Measurements from ENCODE around the gene VEGFB.

VEGFB gene

DNA sequence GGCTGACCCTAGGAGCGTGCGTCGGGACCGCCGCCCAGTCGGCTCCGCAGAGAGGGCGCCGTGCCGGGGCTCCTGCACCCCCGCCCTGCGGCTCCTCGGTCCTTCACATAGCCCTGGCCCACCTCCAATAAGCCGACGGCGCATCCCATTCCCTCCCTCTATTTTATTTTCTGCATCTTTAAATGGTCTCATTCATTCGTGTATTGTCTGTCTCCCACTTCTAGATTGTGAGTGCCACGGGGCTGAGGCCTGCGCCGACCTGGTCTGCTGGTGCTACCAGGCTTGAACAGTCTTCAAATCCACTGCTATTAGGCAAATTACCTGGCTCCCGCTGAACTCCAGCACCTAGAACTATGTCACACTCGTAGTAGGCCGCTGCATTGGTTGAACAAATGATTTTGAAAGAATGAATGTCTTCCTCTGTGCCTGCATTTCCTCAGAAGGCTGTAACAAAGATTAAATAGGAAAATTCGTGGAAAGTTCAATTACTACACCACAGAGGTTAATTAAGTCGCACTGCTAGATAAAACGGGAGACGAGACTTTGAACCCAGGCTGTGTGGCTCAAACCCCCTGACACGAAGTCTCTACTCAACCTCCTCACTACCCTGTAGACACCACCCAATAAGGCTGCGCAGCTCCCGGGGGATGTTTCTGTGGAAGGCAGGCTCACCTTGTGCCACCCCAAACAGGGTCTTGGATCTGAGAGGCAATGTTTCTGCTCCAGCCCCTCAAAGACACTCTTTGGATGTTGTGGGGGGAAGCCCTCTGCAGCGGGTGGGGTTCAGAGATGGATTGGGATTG is 13.5 kb downstream of the VEGFB start:
- no peak for DNase-seq

DNA sequence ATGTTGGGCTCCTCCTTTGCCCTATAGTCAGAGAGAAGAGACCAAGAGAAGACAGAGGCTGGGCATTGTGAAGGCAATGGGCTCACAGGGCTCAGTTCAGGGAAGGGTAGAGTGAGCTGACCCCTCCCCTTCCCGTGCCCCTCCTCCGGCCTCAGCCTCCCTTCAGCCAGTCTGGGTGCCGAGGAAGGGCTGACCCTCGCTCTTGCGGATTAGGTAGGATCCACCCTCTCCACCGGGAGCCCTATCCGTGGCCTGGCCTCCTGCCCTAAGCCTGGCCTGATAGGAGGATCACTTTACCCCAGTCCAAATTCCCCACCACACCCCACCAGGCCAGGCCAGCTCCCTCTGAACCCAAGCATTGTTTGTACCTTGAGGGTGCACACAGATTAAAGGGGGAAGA is 14.2 kb downstream of the VEGFB start:
- DNase-seq: no peak

DNA sequence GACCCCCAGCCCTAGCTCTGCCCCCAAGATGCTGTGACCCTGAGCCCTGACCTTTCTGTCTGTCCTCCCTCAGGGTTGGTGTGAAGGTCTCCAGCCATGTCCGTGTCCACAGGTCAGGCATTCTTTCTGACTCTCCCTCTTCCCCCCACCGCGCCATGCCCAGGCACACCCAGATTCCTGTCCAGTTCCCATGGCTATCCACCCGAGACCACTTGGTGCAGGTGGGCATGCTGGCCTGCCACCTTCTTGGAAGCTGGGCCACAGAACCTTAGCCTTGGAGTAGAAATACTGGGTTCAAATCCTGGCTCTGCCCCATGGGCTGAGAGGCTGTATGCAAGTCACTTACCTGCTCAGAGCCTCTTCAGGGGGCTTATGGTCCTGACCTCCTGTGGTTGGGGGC is 14.7 kb downstream of the VEGFB start:
- no peak for DNase-seq

DNA sequence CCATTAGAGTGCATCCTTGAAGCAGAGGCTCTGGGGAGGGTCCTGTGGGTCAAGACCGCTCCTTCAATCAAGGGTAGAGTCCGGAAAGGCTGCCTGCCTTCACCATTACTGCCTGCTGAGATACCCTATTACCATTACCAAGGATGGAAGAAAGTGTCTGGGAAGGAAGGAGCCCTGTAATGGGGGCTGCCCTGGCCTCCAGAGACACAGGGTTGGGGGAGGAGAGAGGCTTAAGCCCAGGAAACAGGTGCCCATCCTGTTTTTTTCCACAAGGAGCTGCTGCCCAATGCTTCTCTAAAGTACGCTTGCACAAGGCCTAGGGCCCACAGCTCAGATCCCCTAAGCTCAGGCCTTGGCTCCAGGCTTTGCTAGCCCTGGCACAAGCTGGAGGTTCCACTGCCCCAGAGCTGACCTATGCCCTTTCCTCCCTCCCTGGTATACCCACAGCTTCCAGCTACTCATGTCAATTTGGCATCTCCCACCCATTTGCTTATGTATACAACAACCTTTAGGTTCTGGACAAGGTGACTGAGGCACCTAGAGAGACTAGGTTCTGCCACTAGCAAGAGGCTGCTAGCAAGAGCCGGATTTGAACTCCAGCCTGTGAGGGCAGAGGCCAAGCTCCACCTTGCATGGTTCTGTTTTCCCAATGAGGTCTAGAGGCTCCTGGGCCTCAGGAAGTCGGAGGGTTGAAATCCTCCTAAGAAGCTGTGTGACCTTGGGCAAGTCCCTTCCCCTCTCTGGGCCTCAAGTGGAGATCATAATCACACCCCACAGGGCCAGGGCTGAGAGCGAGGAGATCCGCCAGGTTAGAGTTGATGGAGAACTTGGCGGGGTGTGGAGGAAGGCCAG is 15.4 kb downstream of the VEGFB start:
- DNase-seq: no peak

DNA sequence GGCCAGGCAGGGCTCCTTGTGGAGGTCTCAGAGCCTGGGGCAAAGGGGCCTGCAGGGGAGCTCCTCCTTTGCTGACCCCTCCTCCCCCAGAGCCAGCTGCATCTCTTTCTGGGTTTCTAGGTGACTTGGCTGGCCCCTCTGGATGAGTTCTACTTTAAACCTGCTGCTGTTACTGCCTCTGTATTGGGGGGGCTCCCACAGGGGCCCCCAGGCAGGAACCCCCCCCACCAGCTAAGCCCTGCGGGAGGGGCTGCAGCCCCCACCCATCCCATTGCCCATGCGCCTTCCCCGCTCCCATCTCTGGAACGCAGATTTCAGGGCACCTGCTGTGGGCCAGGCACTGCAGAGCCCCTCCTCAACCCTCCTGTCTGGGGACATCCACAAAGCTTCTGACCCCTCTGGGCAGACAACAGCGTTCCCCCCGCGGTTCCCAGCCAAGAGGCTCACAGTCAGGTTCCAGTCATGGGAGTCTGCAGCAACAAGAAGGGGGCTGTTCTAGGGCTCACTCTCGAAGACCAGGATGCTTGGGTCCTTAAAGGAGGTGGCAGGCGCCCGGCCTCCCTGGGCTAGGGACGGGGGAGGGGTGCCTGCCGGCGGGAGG is 16.1 kb downstream of the VEGFB start:
- DNase-seq: no peak

DNA sequence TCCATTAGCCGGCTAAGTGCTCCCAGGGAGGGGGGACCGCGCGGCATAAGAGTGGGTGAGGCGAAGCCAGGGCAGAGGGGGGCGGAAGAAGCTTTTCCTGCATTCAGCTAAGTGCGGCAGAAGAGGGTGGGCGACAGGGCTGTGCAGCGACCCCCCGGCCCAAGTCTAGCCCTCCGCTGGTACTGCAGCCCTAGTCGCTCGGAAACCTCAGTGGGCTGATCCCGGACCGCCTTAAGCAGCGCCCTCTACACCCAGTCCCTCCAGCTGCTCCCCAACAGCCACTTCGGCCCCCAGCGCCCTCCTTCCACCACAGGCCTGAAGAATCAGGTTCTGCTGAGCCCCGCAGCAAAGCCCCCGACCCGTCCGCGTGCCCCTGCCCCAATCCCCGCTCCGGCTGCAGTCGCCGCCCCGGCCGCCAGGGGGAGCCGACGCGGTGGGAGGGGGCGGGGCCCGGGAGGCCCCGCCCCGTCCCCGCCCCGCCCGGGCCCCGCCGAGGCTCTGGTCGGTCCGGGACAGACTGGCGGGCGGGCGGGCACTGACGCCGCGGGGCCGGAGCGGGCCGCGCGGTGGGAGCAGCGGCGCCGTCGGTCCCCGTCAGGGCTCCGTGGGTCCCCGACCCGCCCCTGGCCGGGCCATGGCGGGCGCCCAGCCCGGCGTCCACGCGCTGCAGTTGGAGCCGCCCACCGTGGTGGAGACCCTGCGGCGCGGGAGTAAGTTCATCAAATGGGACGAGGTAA is 16.8 kb downstream of the VEGFB start, which contains the start of gene PLCB3:
TSS of gene PLCB3 (plus strand) at position 515 of the 737 bp plus-strand sequence. CDS start at position 635, 120 bp downstream.
- peak; percentile 61 for DNase-seq

DNA sequence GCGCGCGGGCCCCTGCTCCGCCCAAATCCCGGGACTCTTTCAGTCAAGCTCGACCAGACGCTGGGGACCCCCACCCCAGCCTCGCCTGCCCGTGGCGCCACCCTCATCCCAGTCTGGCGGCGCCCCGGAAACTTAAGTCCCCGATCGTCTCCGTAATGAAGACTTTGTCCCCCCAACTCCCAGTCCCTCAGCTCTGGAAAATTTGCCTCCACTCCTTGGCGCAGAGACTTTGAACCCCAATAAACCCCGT is 17.3 kb downstream of the VEGFB start:
- DNase-seq: no peak

DNA sequence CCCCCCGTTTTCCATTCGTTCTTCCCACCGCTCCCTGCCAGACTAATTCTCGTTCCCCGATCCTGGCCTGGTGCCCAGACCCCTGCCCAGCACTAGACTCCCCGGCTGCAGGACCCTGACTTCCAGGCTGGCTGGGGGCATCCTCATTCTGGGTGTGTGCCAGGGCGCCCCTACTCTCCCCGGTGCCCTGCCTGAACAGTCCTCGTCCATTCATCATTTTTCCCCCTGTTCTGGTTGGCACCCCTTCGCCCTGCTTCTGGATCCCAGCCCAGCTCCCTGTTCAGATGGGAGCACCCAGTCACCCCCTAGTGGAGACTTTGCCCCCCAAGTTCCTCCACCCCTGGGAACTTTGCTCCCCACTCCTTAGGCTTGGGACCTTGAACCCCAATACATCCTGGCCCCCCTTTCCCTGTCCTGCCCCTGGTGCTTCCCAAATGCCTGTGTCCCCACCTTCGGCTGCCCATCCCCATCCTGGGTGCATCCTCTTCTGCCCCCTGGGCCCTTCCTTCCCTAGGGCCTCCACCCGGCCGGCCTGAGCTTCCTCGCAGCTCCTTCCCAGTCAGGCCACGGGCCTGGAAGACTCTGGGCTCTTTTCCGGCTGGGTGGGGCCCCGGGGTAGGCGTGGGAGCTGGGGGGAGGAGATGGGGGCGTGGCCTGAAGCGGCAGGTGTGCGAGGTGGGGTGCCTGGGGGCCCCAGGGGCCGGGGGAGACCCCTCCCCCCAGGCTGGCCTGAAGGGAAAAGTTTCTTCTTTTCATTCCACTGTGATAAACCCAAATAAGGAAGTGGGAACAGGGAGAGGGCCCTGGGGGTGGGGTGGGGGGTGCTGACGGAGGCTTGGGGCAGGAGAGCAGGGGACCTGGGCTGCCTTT is 17.9 kb downstream of the VEGFB start:
- no peak for DNase-seq

DNA sequence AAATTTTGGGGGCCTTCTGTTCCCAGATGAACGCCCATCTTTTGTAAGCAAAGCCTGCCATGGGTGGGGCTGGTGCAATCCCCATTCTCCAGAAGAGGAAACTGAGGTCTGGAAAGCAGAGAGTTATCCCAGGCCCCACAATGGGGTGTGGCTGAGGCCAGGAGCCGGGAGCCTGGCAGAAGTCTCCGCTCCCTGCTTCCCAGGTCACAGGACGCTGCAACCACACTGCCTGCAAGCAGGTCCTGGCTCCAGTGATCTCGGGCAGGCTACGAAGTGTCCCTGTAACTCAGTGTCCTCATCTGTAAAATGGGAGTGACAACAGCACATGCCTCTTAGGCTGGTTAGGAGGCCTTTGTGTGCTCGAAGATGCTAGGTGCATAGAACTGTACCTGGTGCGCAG is 18.7 kb downstream of the VEGFB start:
- no peak for DNase-seq

DNA sequence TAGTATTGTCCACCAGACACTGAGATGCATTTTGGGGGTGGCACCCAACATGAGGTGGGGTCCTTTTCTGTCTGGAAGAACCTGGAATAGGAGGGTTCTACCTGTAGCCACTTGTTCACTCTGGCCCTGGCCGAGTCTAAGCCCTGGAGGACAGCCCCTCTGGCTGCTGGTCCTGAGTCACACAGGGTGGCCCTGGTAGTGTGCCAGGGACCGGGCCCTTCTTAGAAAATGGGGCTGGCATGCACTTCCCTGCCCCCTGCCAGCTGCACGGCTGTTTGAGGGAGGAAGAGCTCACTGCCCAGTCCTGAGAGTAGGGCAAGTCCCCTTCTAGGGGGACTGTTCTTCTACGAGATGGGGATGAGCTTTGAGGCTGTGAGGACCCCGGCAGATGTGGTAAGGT is 19.1 kb downstream of the VEGFB start:
- no peak for DNase-seq

DNA sequence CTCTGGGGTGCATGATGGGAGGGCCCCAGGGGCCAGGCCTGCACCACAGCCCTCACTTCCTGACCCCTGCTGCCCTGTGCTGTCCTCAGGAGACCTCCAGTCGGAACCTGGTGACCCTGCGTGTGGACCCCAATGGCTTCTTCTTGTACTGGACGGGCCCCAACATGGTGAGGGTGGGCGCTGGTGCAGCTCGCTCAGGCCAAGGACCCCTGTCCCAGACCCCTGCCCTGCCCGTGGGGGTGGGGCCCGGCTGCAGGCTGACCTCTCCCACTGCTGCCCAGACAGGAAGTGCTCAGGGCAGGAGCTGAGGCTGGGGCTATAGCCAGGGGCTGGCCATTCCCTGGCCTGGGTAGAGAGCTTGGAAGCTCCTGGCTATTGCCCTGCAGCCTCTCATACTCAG is 19.9 kb downstream of the VEGFB start:
- no peak for DNase-seq

DNA sequence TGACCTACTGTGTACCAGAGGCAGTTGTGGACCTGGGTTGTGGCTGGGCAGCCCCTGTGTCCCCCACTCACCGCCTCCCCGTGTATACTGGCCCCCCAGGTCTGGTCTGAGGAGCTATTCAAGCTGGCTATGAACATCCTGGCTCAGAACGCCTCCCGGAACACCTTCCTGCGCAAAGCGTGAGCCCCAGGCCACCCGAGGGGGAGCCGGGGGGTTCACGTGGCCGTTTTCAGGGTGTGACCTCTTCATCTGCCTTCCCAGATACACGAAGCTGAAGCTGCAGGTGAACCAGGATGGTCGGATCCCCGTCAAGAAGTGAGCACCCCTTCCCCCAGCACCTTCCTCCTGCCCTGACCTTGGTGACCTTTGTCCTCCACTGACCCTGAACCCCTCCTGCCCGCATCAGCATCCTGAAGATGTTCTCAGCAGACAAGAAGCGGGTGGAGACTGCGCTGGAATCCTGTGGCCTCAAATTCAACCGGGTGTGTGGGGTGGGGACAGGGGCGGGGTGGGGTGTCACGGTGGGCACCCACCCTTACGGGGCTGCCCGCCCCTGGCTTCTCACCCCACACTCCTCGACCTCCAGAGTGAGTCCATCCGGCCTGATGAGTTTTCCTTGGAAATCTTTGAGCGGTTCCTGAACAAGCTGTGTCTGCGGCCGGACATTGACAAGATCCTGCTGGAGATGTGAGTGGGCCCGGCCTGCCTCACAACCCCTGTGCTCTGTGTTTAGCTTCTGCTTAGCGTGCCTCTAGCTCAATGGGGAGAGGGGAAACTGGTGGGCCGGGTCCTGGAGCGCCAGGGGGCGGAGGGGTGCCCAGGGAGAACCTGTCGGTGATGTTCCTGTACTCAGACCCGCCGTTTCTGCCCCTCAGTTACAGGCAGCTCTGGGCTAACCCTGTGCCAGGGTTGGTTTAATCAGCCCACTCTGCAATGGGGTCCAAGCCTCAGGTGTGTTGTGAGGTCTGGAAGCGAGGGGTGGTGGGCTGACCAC is 21.0 kb downstream of the VEGFB start:
- DNase-seq: no peak

DNA sequence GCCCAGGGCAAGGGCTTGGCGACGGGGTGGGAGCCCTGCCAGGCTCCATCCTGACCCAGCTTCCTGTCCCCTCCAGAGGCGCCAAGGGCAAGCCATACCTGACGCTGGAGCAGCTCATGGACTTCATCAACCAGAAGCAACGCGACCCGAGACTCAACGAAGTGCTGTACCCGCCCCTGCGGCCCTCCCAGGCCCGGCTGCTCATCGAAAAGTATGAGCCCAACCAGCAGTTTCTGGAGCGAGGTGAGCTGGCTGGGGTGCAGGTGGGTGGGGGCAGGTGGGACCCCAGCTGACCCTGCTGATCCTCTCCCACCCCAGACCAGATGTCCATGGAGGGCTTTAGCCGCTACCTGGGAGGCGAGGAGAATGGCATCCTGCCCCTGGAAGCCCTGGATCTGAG is 21.9 kb downstream of the VEGFB start:
- no peak for DNase-seq

DNA sequence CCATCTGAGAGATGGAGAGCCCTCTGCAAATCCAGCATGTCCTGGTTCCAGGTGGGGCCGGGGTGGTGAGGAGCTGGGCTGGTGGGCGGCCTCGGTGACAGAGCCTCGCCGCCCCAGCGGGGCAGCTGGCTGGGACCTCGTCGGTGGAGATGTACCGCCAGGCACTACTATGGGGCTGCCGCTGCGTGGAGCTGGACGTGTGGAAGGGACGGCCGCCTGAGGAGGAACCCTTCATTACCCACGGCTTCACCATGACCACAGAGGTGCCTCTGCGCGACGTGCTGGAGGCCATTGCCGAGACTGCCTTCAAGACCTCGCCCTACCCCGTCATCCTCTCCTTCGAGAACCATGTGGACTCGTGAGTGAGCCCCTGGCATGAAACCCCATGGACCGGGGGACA is 24.0 kb downstream of the VEGFB start:
- DNase-seq: no peak

DNA sequence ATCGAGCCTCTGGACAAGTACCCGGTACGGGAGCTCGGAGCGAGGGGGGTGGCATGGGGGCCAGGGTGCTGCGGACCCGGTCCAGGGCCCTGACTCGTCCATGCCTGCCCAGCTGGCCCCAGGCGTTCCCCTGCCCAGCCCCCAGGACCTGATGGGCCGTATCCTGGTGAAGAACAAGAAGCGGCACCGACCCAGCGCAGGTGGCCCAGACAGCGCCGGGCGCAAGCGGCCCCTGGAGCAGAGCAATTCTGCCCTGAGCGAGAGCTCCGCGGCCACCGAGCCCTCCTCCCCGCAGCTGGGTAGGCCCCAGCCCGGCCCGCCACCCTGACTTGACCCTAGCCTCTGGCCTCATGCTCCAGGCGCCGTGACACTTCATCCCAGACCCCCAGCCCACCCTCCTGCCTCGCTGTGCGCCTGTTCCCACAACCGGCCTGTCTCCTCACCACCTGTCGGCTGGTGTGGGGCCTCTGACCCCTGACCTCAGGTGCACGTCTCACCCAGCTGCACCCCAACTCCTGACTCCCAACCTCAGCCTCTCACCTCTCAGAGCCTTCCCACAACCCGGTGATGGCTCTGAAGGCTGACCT is 24.7 kb downstream of the VEGFB start:
- DNase-seq: no peak

DNA sequence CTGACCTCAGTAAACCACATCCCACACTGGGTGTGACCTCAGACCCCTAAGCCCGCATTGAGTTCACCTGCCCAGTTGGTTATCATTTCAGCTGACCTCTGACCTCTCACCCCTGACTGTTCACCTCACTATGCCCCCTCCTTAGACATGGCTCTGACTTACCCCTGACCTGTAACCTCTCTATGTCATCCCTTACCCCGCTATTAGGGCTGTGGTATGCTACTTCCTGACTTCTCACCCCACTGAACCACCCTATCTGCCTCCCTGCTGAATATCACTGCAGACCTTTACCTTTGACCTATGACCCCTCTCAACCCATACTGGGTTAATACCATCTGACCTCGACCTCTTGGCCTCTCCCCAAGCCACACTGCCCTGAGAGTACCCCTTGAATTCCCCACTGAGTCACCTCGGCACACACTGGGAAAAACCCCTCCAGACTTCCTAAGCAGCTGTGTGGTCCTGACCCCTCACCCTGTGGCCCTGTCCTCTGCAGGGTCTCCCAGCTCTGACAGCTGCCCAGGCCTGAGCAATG is 25.2 kb downstream of the VEGFB start:
- DNase-seq: no peak

DNA sequence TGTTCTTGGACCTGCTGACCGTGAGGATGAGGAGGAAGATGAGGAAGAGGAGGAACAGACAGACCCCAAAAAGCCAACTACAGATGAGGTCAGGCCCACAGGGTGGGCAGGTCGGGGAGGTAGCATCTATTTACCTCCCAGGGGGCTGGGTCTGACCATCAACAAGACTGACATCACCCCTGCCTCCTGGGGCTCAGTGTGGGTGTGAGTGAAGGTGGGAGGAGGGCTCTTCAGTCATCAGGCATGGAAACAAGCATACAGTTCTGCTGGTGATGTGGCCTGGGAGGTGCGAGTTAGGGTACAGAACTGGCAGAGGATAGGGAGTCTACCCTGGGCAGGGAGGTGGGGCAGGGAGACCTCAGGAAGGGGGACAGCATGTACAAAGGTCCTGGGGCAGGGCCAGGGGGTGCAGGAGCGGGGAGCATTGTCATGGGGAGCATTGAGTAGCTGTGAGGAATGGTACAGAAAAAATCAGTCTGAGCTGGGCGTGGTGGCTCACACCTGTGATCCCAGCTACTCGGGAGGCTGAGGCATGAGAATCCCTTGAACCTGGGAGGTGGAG is 25.8 kb downstream of the VEGFB start:
- no peak for DNase-seq

DNA sequence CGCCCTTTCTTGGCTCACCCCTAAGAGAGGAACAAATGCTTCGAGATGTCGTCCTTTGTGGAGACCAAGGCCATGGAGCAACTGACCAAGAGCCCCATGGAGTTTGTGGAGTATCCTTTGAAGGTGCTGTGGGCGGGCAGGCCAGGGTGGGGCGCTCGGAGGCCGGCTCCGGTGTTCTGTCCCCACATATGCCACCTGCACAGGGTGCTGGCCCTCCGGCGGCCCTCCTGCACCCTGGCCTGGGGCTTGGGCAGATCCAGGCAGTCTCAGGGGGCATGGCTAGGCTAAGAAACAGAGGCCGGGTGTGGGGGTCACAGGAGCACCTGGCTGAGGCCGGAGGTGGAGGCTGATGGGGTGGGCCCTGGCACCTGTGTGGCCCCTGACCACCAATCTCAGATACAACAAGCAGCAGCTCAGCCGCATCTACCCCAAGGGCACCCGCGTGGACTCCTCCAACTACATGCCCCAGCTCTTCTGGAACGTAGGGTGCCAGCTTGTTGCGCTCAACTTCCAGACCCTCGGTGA is 27.2 kb downstream of the VEGFB start:
- DNase-seq: no peak

DNA sequence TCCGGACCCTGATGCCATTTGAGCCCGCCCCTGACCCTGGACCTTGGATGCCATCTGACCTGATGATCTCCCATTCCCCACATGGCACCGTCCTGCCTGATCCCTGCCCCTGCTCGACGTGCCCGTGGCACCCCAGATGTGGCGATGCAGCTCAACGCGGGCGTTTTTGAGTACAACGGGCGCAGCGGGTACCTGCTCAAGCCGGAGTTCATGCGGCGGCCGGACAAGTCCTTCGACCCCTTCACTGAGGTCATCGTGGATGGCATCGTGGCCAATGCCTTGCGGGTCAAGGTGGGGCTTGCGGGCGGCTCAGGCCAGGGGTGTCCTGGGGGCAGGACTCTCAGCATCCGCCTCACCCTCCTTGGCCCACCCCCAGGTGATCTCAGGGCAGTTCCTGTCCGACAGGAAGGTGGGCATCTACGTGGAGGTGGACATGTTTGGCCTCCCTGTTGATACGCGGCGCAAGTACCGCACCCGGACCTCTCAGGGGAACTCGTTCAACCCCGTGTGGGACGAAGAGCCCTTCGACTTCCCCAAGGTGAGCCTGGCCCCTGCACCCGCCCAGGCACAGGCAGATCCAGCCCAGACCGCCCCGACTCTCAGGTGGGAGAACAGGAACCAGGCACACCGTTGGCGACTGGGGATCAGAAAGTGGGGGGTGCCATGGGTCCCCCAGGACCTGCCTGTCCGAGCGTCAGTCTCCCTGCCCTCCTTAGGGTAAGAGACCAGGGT is 28.1 kb downstream of the VEGFB start:
- DNase-seq: no peak
